COR-L47 (cell line): ENCODE data around the gene MYH11.
A peak's percentile ranks its signal among the peaks of the same experiment; 100 is the strongest.

Source experiments
- DNase-seq: peaks from one replicate; lab custom pipeline; 2025; lab: John Stamatoyannopoulos, UW

MYH11 gene

DNA sequence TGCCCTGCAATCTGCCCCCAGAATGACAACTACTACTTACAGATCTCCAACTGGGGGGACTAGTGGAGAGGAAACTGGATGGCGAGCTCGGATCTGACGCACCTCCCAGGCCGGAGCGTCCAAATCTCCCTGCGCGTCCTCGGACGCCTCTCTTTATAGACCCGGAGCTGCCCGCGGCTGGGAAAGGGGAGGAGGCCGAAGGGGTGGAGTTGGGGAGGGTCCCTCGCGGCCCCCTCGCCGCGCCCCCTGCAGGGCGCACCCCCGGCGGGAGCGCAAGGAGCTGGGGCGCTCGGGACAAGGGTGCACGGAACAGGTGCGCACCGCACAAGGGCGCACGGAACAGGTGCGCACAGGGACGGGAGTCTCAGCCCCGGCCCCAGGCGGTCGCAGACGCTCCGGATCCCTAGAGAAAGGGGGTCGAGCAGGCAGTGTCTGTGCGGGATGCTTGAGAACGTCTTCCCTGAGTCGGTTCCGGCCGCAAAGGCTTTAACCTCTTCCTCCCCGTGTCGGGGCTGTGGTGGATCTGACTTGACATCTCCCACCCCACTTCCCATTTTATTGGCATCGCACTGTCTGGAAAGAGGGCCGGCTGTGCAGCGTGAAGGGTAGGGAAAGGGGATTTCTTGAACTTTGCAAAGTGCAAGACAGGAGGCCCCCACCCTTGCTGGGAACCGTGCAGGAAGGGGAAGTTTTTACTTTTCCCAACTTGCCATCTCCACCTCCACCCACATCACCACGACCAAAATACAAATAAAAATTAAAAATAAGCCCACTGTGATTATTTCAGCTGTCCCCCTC, at the start of gene MYH11:
Gene MYH11 (minus strand): TSS at position 128 of the 798 bp plus-strand sequence. CDS start 18,776 bp downstream, outside the sequence.
- DNase-seq = no peak

DNA sequence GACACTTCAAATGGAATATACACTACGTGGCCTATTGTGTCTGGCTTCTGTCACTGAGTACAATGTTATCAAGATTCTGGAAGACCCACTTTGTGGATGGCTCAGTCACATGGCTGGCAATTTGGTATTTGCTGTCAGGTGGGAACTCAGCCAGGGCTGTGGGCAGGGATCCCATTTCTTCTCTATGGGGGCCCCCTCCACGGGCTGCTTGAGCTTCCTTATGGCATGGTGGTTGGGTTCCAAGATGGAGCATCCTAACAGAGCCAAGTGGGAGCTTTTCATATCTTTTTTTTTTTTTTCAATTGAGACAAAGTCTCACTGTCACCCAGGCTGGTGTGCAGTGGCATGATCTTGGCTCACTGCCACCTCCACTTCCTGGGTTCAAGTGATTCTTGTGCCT, 49.6 kb upstream of the MYH11 start:
- DNase-seq = no peak

DNA sequence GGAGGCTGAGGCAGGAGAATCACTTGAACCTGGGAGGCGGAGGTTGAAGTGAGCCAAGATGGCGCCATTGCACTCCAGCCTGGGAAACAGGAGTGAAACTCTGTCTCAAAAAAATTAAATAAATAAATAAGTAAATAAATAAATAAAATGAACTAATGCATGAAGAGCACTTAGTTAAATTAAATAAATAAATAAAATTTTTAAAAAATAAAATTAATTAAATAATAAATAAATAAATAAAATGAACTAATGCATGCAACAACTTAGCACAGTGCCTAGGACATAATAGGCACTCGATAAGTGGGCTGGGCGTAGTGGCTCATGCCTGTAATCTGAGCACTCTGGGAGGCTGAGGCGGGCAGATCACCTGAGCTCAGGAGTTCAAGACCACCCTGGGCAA, 47.1 kb upstream of the MYH11 start:
- DNase-seq = no peak

DNA sequence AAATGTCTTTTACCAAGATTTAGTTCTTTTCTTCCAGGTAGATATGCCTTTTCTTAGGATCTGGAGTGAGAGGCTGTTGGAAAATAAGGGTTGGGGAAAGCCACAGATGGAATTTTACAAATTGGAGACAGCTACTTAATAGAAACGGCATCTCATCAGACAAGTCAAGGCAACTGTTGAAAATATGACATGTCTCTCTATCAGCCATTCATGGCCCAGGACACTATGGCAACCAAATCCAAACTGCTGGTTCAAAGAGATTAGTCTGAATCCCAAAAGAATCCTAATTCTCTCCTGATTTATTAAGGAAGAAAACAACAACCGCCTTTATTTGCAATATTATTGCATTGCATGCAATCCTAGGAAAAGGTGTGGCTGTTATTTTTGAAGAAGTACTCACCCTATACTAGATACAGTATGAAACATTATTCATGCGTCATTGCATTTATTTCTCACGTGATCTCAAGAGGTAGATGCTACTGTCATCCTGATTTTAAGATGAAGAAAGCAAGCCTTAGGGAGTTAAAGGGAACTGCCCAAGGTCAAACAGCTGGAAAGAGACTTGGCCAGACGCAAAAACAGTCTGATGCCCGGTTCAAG, 44.2 kb upstream of the MYH11 start:
- DNase-seq = no peak

DNA sequence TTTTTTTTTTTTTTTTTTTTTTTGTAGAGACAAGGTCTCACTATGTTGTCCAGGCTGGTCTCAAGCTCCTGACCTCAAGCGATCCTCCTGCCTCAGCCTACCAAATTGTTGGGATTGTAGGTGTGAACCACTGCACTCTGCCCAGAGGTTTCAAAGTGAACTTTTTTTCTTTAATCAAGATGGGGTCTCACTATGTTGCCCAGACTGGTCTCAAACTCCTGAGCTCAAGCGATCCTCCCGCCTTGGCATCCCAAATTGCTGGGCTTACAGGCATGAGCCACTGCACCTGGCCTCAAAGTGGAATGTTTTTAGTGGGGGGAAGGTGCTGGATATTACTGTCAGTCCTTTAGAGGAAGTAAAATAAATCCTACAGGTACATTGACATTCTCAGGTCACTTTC, 43.5 kb upstream of the MYH11 start:
- DNase-seq = no peak

DNA sequence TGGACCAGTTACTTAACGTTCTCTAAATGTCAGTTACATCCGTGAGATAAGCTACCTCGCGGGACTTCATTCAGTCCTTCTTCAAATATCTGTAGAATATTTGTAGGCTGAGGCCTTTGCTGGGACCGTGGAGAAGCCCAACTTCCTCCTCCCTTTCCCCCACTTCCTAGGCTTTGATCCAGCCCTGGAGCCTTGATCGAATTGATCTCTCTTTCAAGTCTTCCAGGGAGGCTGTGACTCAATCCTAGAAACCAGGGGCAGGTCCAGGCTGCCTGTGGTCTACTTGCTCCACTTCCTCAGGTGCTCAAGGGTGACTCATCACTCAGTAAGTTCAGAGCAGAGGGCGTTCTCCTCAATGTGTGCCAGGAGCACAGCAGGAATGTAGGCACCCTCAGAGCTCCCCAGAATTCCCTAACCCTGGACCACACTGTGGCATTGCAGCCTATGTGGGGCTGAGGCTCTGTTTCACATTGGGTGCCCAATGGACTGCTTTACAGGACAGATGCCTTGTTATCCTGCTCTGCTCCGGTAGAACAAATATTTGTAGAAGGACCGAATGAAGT, 42.8 kb upstream of the MYH11 start:
- DNase-seq = no peak

DNA sequence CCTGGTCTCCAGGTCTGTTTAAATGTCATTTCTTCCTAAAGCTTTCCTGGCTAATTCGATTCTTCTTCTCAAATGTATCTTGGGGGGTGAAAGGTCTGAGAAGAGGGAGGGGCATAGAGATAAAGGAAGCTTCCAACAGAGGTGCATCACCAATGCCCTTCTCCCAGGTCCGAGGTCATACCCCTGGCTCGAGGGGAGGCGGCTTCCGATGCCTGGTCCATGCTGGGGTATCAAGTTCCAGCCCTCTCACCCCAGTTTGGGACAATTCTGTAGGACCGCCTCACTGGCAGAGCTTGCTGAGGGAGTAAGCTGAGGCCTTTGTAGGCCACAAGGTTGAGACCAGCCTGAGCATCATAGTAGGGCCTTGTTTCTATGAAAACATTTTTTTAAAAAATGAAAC, 41.8 kb upstream of the MYH11 start:
- no peak for DNase-seq

DNA sequence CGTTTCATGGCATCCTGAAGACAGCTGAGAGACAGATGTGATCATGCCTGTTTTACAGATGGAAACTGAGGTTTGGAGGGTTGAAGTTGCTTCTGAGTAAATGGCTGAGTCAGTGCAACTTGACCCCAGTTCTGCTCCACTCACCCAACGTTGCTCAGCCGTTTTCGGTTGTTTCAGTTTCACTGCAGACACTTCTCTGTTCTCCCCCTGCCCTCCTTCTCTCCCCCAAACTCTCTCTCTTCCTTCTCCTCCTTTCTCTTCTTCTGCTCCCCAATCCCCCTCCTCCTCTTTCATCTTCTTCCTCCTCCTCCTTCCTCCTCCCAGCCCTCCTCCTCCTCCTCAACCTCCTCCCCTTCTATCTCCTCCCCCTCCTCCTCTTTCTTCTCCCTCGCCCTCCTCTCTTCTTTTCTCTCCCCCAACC, 41.0 kb upstream of the MYH11 start:
- no peak for DNase-seq

DNA sequence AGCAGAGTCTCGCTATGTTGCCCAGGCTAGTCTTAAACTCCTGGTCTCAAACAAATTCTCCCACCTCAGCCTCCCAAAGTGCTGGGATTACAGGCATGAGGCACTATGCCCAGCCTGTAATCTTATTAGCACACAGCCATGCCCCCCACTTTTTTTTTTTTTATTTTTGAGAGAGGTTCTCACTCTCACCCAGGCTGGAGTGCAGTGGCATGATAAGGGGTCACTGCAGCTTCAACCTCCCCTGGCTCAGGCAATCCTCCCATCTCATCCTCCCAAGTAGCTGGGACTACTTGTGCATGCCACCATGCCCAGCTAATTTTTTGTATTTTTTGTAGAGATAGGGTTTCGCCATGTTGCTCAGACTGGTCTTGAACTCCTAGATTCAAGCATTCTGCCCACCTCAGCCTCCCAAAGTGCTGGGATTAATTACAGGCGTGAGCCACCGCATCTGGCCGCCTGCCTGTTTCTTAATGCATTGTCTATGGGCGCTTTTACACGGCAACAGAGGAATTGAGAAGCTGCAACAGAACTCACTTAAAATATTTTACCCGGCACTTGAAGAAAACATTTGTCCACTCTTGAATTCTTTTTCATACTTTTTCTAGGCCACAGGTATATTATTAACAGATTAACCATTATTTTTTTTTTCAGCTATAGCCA, 40.4 kb upstream of the MYH11 start:
- DNase-seq = no peak

DNA sequence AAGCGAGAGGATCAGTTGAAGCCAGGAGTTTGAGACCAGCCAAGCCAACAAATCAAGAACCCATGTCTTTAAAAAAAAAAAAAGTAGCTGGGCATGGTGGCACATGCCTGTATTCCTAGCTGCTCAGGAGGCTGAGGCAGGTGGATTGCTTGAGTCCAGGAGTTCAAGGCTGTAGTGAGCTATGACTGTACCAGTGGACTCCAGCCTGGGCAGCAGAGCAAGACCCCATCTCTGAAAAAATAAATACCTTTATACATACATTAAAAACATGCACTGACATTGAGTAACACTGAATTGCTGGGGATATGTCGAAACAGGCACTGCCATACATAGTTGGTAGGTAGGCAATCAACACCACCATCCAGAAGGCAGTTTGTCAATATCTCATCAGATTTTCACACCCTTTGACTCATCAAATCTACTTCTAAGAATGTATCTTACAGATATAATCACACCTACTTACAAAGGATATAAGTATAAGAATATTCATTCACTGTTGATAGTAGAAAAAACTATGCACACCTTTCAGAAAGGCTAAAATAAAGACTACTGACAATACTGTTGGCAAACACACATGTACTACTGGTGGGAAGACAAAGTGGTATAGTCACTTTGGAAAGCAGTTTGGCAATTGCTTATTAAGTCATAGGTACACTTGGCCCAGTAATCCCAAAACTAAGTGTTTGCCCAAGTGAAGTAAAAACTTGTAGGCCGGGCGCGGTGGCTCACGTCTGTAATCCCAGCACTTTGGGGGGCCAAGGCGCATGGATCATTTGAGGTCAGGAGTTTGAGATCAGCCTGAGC, 37.9 kb upstream of the MYH11 start:
- DNase-seq = no peak

DNA sequence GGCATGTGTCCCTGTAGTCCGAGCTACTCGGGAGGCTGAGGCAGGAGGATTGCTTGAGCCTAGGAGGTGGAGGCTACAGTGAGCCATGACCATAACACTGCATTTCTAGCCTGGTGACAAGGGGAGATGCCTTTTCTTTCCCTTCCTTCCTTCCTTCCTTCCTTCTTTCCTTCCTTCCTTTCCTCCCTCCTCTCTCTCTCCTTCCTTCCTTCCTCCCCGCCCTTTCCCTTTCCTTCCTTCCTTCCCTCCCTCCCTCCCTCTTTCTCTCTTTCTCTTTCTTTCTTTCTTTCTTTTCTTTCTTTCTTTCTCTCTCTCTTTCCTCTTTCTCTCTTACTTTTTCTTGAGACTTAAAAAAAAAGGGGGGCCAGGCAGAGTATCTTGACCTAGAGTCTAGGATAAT, 34.7 kb upstream of the MYH11 start:
- DNase-seq = no peak

DNA sequence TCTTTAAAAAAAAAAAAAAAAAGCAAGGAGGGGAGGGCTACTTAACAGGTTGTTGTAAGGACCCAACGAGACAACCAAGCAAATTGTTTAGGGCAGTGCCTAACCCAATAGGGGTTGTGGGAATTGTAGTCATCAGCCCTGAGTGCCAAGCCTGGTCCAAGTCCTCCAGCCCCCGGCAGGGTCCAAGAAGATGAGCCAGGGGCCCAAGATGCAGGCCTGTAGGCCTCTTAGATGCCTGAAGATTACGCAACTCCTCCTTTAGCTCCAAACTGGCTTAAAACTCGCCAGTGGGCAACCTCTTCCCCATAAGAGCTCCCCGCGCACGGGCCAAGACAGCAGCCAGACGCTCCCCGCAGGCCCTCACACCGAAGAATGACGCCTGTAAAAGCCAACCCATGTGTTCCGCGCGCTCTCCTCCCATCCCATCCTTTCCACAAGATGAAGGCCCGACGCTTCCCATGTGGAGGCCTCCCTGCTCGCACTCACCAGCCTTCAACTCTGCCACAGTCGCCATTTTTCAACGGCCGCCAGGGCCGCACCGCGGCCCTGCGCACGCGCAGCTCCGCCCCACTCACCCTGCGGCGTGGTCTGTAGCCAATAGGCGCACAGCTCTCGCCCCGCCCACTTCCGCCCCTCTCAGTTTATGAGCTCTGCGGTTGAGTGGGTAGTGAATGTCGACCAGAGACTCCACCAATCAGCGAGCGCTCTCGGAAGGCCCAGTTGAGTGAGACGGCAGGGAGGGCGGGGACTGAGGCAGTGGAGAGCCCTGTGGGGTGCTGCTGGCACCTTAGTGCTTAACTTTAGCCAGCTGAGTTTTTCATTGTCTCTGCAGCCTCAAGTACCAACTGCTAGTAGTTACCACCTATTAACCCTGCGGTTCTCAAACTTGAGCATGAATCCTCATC, 31.5 kb upstream of the MYH11 start, which contains the start of gene CEP20:
Gene CEP20 (minus strand): TSS at position 532 of the 905 bp plus-strand sequence. CDS start 18 bp downstream, at position 514.
- peak; percentile 100 for DNase-seq

DNA sequence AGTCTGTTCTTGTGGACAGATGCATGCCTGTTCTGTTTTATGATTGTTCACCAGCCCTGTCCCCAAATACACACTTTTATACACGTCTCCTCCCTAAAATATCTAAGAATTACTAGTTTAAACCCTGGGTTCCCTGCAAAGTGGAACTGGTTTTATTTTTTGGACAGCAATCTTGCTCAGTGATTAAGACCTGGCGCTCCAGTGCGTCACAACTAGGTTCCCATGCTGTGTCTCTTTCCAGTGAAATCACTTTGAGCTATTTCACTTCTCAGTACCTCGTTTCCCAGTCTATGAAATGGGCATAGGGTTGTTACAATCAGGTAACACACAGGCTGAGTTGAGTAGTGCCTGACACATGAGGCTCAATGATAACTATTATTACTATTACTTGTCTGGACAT, 30.5 kb upstream of the MYH11 start:
- DNase-seq = no peak

DNA sequence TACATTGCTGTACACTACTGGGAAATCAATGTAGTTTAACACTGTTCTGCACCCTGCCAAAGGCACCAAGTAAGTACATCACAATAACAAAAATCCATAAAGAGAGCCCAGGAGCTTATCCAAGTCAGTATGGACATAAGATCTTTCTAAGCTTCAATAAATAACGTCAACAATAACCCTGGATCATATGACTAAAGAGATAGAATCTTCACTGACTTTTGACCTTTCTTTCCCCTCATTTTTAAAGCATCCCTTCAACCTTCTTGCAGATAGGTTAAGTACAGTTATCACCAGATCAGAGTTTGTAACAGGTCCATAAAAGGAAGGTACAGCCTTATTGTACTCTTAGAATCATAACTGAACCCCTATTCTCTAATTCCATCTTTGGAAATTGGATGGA, 29.2 kb upstream of the MYH11 start:
- no peak for DNase-seq

DNA sequence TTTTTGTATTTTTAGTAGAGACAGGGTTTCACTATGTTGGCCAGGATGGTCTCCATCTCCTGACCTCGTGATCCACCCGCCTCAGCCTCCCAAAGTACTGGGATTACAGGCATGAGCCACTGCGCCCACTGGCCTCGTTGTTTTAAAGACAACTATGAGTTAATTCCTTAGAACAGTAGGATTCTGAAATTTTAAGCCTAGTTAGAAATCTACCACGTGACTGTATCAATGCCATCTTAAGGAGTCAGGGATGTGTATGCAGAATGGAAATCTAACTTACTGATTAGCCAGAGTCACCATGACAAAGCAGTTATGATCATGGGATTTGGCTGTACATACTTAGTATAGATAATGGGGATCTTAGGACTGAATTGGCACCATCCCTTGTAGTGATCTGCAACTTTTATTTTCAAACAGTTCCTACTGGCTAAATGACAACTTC, 28.8 kb upstream of the MYH11 start:
- DNase-seq = no peak

DNA sequence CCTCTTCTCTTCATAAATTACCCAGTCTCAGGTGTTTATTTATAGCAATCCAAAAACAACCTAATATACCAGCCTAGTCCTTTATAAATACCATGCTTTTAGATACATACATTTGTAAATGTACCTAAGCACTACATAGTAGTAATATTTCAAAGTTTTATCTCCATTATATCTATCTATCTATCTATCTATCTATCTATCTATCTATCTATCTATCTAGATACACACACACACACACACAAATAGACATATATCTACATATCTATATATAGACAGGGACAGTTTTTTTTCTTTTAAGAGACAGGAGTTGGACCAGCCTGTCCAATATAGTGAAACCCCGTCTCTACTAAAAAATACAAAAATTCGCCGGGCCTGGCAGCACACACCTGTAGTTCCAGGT, 25.7 kb upstream of the MYH11 start:
- no peak for DNase-seq

DNA sequence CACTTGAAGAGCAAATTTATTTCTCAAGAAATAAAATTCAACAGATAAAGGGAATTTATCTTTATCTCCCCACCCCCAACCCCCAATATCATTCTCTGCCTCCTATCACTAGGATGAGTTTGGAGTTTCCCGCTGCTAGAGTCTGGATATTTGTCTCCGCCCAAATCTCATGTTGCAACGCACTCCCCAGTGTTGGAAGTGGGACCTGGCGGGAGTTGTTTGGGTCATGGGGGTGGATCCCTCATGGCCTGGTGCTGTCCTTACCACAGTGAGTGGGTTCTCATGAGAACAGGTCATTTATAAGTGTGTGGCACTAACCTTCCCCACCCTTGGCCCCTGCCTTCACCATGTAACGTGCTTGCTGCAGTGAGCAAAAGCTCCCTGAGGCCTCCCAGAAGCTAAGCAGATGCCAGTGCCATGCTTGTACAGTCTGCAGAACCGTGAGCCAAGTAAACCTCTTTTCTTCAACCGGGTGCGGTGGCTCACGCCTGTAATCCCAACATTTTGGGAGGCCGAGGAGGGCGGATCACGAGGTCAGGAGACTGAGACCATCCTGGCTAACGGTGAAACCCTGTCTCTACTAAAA, 25.1 kb upstream of the MYH11 start:
- DNase-seq = no peak

DNA sequence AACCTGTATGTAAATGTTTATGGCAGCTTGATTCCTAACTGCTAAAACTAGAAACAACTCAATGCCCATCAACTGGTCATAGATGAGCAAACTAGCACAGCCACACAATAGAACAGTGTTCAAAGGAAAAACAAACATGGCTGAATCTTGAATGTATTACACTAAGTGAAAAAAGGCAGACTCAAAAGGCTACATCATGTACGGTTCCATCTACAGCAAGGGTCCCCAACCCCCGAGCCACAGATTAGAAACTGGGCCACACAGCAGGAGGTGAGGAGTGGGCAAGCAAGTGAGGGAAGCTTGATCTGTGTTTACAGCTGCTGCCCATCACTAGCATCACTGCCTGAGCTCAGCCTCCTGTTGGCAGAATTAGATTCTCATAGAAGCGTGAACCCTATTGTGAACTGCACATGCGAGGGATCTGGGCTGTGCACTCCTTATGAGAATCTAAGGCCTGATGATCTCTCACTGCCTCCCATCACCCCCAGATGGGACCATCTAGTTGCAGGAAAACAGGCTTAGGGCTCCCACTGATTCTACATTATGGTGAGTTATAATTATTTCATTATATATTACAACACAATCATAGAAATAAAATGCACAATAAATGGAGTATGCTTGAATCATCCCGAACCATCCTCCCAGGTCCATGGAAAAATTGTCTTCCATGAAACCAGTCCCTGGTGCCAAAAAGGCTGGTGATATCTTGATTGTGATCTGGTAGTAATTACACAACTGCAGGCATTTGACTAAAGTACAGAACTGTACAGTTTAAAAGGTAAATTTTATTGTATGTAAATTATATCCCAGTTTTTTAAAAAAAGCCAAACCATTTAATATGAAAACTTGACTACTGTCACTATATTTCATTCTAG, 23.8 kb upstream of the MYH11 start:
- no peak for DNase-seq

DNA sequence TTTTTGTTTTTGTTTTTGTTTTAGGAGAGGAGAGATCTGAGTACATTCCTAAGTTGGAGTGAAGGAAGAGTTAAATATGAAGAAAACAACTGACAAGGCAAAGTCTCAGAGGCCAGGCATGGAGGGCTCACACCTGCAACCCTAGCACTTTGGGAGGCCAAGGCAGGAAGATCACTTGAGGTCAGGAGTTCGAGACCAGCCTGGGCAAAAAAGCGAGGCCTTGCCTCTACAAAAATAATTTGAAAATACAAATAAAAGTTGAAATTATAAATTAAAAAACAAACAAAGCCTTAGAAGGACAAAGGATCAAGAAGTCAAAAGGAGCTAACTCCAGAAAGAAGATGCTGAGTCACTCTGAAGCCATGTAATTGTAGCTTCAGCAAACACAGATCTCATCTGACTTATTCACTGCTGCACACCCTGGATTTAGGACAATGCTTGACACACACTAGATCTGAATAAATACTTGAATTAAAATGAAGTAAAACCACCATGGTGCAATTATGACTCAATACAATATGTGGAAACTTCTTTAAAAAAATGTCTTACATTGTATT, 22.5 kb upstream of the MYH11 start:
- DNase-seq = no peak
